ENCODE data around the gene CUL4A. TPM values are rescaled to one million over a fixed set of nuclear protein-coding genes. Genes with fewer than 3 reads are reported as not detected.
A peak's percentile ranks its signal among the peaks of the same experiment; 100 is the strongest.
"Not testable (repeated sequence)": the region's sequence is repeated elsewhere in the genome, so short reads cannot be mapped to it uniquely, and the experiment has no call there.

Gene CUL4A
- 116 and 129 TPM in 2 replicates for total RNA-seq

GRCh38 chr13:113209336-113209758 is at the start of gene CUL4A:
Gene CUL4A (plus strand): TSS chr13:113209613. CDS start chr13:113209628, 15 bp downstream.
- DNase-seq (ENCODE audit: low read depth, low spot score): no peak

- DNase-seq (ENCODE audit: low read depth, low spot score): no peak
Measured at GRCh38 chr13:113159701-113160100, 49.7 kb upstream of the CUL4A start.

- no peak for DNase-seq (ENCODE audit: low read depth, low spot score)
Measured at GRCh38 chr13:113160983-113161382, 48.4 kb upstream of the CUL4A start.

- DNase-seq (ENCODE audit: low read depth, low spot score): no peak
Measured at GRCh38 chr13:113161433-113161832, 48.0 kb upstream of the CUL4A start.

GRCh38 chr13:113161975-113162374 is 47.4 kb upstream of the CUL4A start:
- not testable (repeated sequence) for DNase-seq (ENCODE audit: low read depth, low spot score)

GRCh38 chr13:113162783-113163685 is 46.4 kb upstream of the CUL4A start:
- no peak for DNase-seq (ENCODE audit: low read depth, low spot score)

- no peak for DNase-seq (ENCODE audit: low read depth, low spot score)
Measured at GRCh38 chr13:113164492-113164891, 44.9 kb upstream of the CUL4A start.

GRCh38 chr13:113166266-113166665 is 43.1 kb upstream of the CUL4A start:
- DNase-seq (ENCODE audit: low read depth, low spot score): no peak

GRCh38 chr13:113166681-113167080 is 42.7 kb upstream of the CUL4A start:
- no peak for DNase-seq (ENCODE audit: low read depth, low spot score)

GRCh38 chr13:113167155-113167554 is 42.3 kb upstream of the CUL4A start:
- DNase-seq (ENCODE audit: low read depth, low spot score): no peak

- DNase-seq (ENCODE audit: low read depth, low spot score): no peak
Measured at GRCh38 chr13:113167575-113167974, 41.8 kb upstream of the CUL4A start.

- DNase-seq (ENCODE audit: low read depth, low spot score): no peak
Measured at GRCh38 chr13:113168211-113168610, 41.2 kb upstream of the CUL4A start.

- DNase-seq (ENCODE audit: low read depth, low spot score): no peak
Measured at GRCh38 chr13:113169277-113170272, 39.8 kb upstream of the CUL4A start.

GRCh38 chr13:113170511-113170910 is 38.9 kb upstream of the CUL4A start:
- DNase-seq (ENCODE audit: low read depth, low spot score): peak; percentile 68

GRCh38 chr13:113171250-113172125 is 37.9 kb upstream of the CUL4A start:
- no peak for DNase-seq (ENCODE audit: low read depth, low spot score)

- no peak for DNase-seq (ENCODE audit: low read depth, low spot score)
Measured at GRCh38 chr13:113172419-113172926, 36.9 kb upstream of the CUL4A start.

- no peak for DNase-seq (ENCODE audit: low read depth, low spot score)
Measured at GRCh38 chr13:113176280-113176679, 33.1 kb upstream of the CUL4A start.

- no peak for DNase-seq (ENCODE audit: low read depth, low spot score)
Measured at GRCh38 chr13:113176822-113177221, 32.6 kb upstream of the CUL4A start.

- no peak for DNase-seq (ENCODE audit: low read depth, low spot score)
Measured at GRCh38 chr13:113178070-113178895, 31.1 kb upstream of the CUL4A start.

- DNase-seq (ENCODE audit: low read depth, low spot score): no peak
Measured at GRCh38 chr13:113178896-113179167, 30.6 kb upstream of the CUL4A start.

Measured in pulmonary artery endothelial cell (primary cell).